Sigmoid colon (tissue), 7 donors: ENCODE data around the gene ERFL. TPM values are rescaled to one million over a fixed set of nuclear protein-coding genes. Genes with fewer than 3 reads are reported as not detected.

Experiments used
- DNase-seq: peaks from one replicate; pipeline ENCODE4 v3.0.0-alpha.2; 2019
- H3K27ac ChIP-seq, 4 donors: fragments of 200-600 bp; sonication (generic); one replicate each; pipeline ENCODE4 v1.5.1; 2016 to 2019; ENCODE audit warnings: mild to moderate bottlenecking in 1 of 4
- H3K27me3 ChIP-seq, 3 donors: fragments of 200-600 bp; sonication (generic); one replicate each; pipeline ENCODE4 v1.5.1; 2019; ENCODE audit warnings: mild to moderate bottlenecking in 1 of 3
- H3K36me3 ChIP-seq, 4 donors: fragments of 200-600 bp; sonication (generic); one replicate each; pipeline ENCODE4 v1.5.1; 2016 to 2019
- H3K4me1 ChIP-seq, 4 donors: fragments of 200-600 bp; sonication (generic); one replicate each; pipeline ENCODE4 v1.5.1; 2017 to 2019
- H3K4me3 ChIP-seq, 4 donors: fragments of 200-600 bp; sonication (generic); one replicate each; pipeline ENCODE4 v1.5.1; 2017 to 2019; ENCODE audit warnings: mild to moderate bottlenecking in 2 of 4, moderate library complexity in 1 of 4
- H3K9me3 ChIP-seq, 4 donors: fragments of 200-600 bp in 3 of 4; sonication (generic) in 3 of 4; one replicate each; pipeline versions ENCODE4 v1.5.1 to v1.6.1; 2013 to 2019
- CTCF ChIP-seq, 4 experiments: fragments of 450-650 bp in 3 of 4; fragments of 200-600 bp in 1 of 4; IDR thresholded peaks; one replicate each; pipeline ENCODE4 v1.5.1; 2016 to 2019; ENCODE audit warnings: antibody characterized with exemption in 4 of 4, mild to moderate bottlenecking in 3 of 4, moderate library complexity in 2 of 4
- EP300 ChIP-seq, 4 donors: sonication (generic); formaldehyde crosslinking; IDR thresholded peaks; one replicate each; pipeline ENCODE4 v1.6.1; 2017; ENCODE audit warnings: antibody characterized with exemption in 4 of 4
- POLR2A ChIP-seq, 2 donors: fragments of 450-650 bp; IDR thresholded peaks; one replicate each; pipeline ENCODE4 v1.6.1; 2016; ENCODE audit warnings: antibody characterized with exemption in 2 of 2, mild to moderate bottlenecking in 2 of 2, moderate library complexity in 2 of 2
- POLR2AphosphoS5 ChIP-seq, 4 donors: sonication (generic); formaldehyde crosslinking; IDR thresholded peaks; one replicate each; pipeline ENCODE4 v1.6.1; 2017; ENCODE audit warnings: antibody characterized with exemption in 4 of 4
- WGBS, 2 donors: extraction: QIAGEN DNeasy Blood & Tissue Kit; methylation state at CpG; one replicate each; pipeline ENCODE4 v1.1.7; 2013; 5-methylcytosine and 5-hydroxymethylcytosine counted together
- intact Hi-C: fragments of 100-400 bp; cut with DNase I; formaldehyde crosslinking; loops from one replicate; pipeline ENCODE4 v1.15.1; 2023
- polyA plus RNA-seq, 3 donors: library from polyadenylated mRNA; stranded (reverse); fragments of 200-250 nt; gene quantifications; one replicate each; pipeline ENCODE4 v1.2.3, GENCODE V29; 2013
- small RNA-seq, 3 donors: library from RNA; depleted of rRNA; stranded (forward); fragments of <200 nt; gene quantifications; one replicate each; pipeline ENCODE3, GENCODE V24; 2016
- total RNA-seq, 4 donors: library from RNA; depleted of rRNA; stranded (reverse); fragments of >200 nt; gene quantifications; one replicate each; pipeline ENCODE4 v1.1.0, GENCODE V29; 2016
- donor health status: healthy with polysubstance abuse.
- donor health status: Bipolar disorder and iron deficiency.
- donor health status: healthy.

The ERFL gene
- total and polyA plus RNA-seq, 7 donors, result 1.3 TPM; not detected in 6

- Histone ChIP-seq H3K36me3 (peaks cover 9 to 38% (median 27%) of the 10 kb centered on the region in 4 donors), H3K27me3 (no peaks in the 10 kb centered on the region), H3K9me3 (no peaks in the 10 kb centered on the region), H3K27ac (peak within 1 kb of the TSS; percentile 88 to 97 (median 94)), H3K4me1 (peaks cover 0 to 39% (median 31%) of the 10 kb centered on the region in 4 donors), H3K4me3 (peak within 1 kb of the TSS; percentile 84 to 98 (median 89))
- intact Hi-C loops, result loop anchor here (1.0 to 2.0 kb wide), 2 partner anchors 22 to 99 kb away; partner anchors contain the start of gene RABAC1
- TF ChIP-seq CTCF (IDR thresholded peaks at IDR 0.05) (peak; percentile 60 to 92 (median 78)), EP300 (IDR thresholded peaks at IDR 0.05) (no peak), POLR2A (IDR thresholded peaks at IDR 0.05) (peak; percentile 47 to 61), POLR2AphosphoS5 (IDR thresholded peaks at IDR 0.05) (peak; percentile 87 to 96 (median 91))
- 0 to 1% methylated on average over 76 of the region's 76 CpGs for WGBS, 2 donors
- peak; percentile 99 for DNase-seq
Observed at GRCh38 chr19:41859618-41860418, 68.4 kb downstream of the ERFL start, which contains the start of gene RPS19. Gene RPS19 (plus strand): TSS chr19:41860255. CDS start chr19:41860775, 520 bp downstream.

GRCh38 chr19:41859213-41859617 is 69.0 kb downstream of the ERFL start:
- peaks cover 0 to 35% (median 29%) of the 10 kb centered on the region in 4 donors for H3K4me1 ChIP-seq
- no peak for TF ChIP-seq CTCF (IDR thresholded peaks at IDR 0.05)
- no peak for TF ChIP-seq POLR2AphosphoS5 (IDR thresholded peaks at IDR 0.05)
- TF ChIP-seq EP300 (IDR thresholded peaks at IDR 0.05), result no peak
- no peak for TF ChIP-seq POLR2A (IDR thresholded peaks at IDR 0.05)
- no peaks in the 10 kb centered on the region for H3K27me3 ChIP-seq
- intact Hi-C loops, result no loop called here
- peak overlapping the region; percentile 88 to 97 (median 94) for H3K27ac ChIP-seq
- WGBS, 2 donors, result 1 to 6% methylated on average over 8 of the region's 8 CpGs
- H3K4me3 ChIP-seq, result peak overlapping the region; percentile 11 to 98 (median 87)
- no peaks in the 10 kb centered on the region for H3K9me3 ChIP-seq
- no peak for DNase-seq
- peaks cover 4 to 32% (median 21%) of the 10 kb centered on the region in 4 donors for H3K36me3 ChIP-seq

Small RNA genes lying within 50 kb of the gene (small RNA-seq; reads per million reads assigned to genes)
- gene MIR6797, result 0 reads per million in 3 donors

Other genes starting within 250 kb of the ERFL start
- gene CEACAM7, start 240.2 kb downstream of the ERFL start, total RNA-seq, result 1 to 10 TPM in 2 of 4 donors, under 1 TPM in 1, not detected in 1; 0.49 to 1.4 (median 1.1) TPM
- gene CEACAM7, start 240.2 kb downstream of the ERFL start, polyA plus RNA-seq, result 1,000 to 10,000 TPM in 1 of 3 donors, 100 to 1,000 TPM in 2; 282 to 1,079 (median 306) TPM
- 1 to 10 TPM in 1 of 4 donors, under 1 TPM in 2, not detected in 1; 0.16 to 3.2 (median 0.83) TPM for gene CEACAM5, start 219.8 kb downstream of the ERFL start, total RNA-seq
- gene CEACAM5, start 219.8 kb downstream of the ERFL start, polyA plus RNA-seq, result 1,000 to 10,000 TPM in 1 of 3 donors, 100 to 1,000 TPM in 2; 172 to 1,632 (median 365) TPM
- under 1 TPM in 3 of 4 donors, not detected in 1; 0.27 to 0.71 (median 0.28) TPM for gene CEACAM6, start 172.9 kb downstream of the ERFL start, total RNA-seq
- 100 to 1,000 TPM in 2 of 3 donors, 10 to 100 TPM in 1; 35.4 to 516 (median 161) TPM for gene CEACAM6, start 172.9 kb downstream of the ERFL start, polyA plus RNA-seq
- gene CEACAM3, start 131.9 kb downstream of the ERFL start, total RNA-seq, result not detected
- gene CEACAM3, start 131.9 kb downstream of the ERFL start, polyA plus RNA-seq, result 1 to 10 TPM in 1 of 3 donors, not detected in 2; 2.3 TPM
- not detected for gene LYPD4, start 83.8 kb downstream of the ERFL start, total RNA-seq
- gene LYPD4, start 83.8 kb downstream of the ERFL start, polyA plus RNA-seq, result under 1 TPM in 1 of 3 donors, not detected in 2; 0.60 TPM
- not detected for gene DMRTC2, start 83.4 kb downstream of the ERFL start, total RNA-seq
- not detected for gene DMRTC2, start 83.4 kb downstream of the ERFL start, polyA plus RNA-seq
- gene RPS19, start 68.2 kb downstream of the ERFL start, total RNA-seq, result 1,000 to 10,000 TPM in 2 of 4 donors, 100 to 1,000 TPM in 2; 738 to 1,695 (median 1,093) TPM
- gene RPS19, start 68.2 kb downstream of the ERFL start, polyA plus RNA-seq, result 1,000 to 10,000 TPM; 2,128 to 3,435 (median 2,711) TPM
- not detected for gene CD79A, start 51.2 kb downstream of the ERFL start, total RNA-seq
- gene CD79A, start 51.2 kb downstream of the ERFL start, polyA plus RNA-seq, result 100 to 1,000 TPM in 1 of 3 donors, 1 to 10 TPM in 2; 1.8 to 169 (median 3.6) TPM
- gene ARHGEF1, start 45.3 kb downstream of the ERFL start, total RNA-seq, result 10 to 100 TPM; 31.8 to 65.4 (median 34.8) TPM
- gene ARHGEF1, start 45.3 kb downstream of the ERFL start, polyA plus RNA-seq, result 100 to 1,000 TPM in 1 of 3 donors, 10 to 100 TPM in 2; 30.5 to 151 (median 45.0) TPM
- 100 to 1,000 TPM; 128 to 255 (median 180) TPM for gene RABAC1, start 30.9 kb upstream of the ERFL start, total RNA-seq
- gene RABAC1, start 30.9 kb upstream of the ERFL start, polyA plus RNA-seq, result 100 to 1,000 TPM; 139 to 236 (median 170) TPM
- gene ATP1A3, start 65.8 kb upstream of the ERFL start, total RNA-seq, result 1 to 10 TPM; 1.6 to 4.3 (median 3.3) TPM
- 1 to 10 TPM in 1 of 3 donors, under 1 TPM in 1, not detected in 1; 0.46 to 3.2 TPM for gene ATP1A3, start 65.8 kb upstream of the ERFL start, polyA plus RNA-seq
- 10 to 100 TPM in 3 of 4 donors, 1 to 10 TPM in 1; 8.4 to 23.3 (median 13.3) TPM for gene GRIK5, start 141.8 kb upstream of the ERFL start, total RNA-seq
- 1 to 10 TPM in 1 of 3 donors, under 1 TPM in 1, not detected in 1; under 0.01 to 2.7 TPM for gene GRIK5, start 141.8 kb upstream of the ERFL start, polyA plus RNA-seq
- gene ZNF574, start 147.7 kb upstream of the ERFL start, total RNA-seq, result 10 to 100 TPM; 12.5 to 14.6 (median 13.1) TPM
- 1 to 10 TPM; 3.0 to 9.3 (median 5.5) TPM for gene ZNF574, start 147.7 kb upstream of the ERFL start, polyA plus RNA-seq
- 1 to 10 TPM; 1.2 to 3.0 (median 2.5) TPM for gene POU2F2, start 204.0 kb upstream of the ERFL start, total RNA-seq
- gene POU2F2, start 204.0 kb upstream of the ERFL start, polyA plus RNA-seq, result 10 to 100 TPM in 1 of 3 donors, 1 to 10 TPM in 1, under 1 TPM in 1; 0.60 to 19.0 (median 1.6) TPM